Subcutaneous abdominal adipose tissue (tissue), 5 donors: ENCODE results near the gene REXO5.

Experiments used
- H3K27ac ChIP-seq: one replicate; pipeline ENCODE4 v1.7.0; 2013; ENCODE audit warnings: low read depth, mild to moderate bottlenecking, inconsistent platforms, low read length, moderate library complexity
- H3K27me3 ChIP-seq, 5 donors: one replicate each; pipeline ENCODE4 v1.7.0; 2013; ENCODE audit warnings: low read length in 5 of 5, inconsistent platforms in 1 of 5; ENCODE audit not compliant: control insufficient read depth in 5 of 5, insufficient read depth in 4 of 5
- H3K36me3 ChIP-seq, 5 donors: one replicate each; pipeline ENCODE4 v1.7.0; 2013; ENCODE audit warnings: low read length in 5 of 5; ENCODE audit not compliant: control insufficient read depth in 5 of 5, insufficient read depth in 5 of 5
- H3K4me1 ChIP-seq, 5 donors: one replicate each; pipeline ENCODE4 v1.7.0; 2013; ENCODE audit warnings: low read length in 5 of 5, mild to moderate bottlenecking in 3 of 5, moderate library complexity in 1 of 5; ENCODE audit not compliant: control insufficient read depth in 5 of 5, insufficient read depth in 5 of 5
- H3K4me3 ChIP-seq, 5 donors: one replicate each; pipeline ENCODE4 v1.7.0; 2013; ENCODE audit warnings: low read length in 5 of 5, low read depth in 1 of 5
- H3K9ac ChIP-seq, 5 donors: one replicate each; pipeline ENCODE4 v1.7.0; 2013; ENCODE audit warnings: low read length in 5 of 5, mild to moderate bottlenecking in 4 of 5, moderate library complexity in 3 of 5
- H3K9me3 ChIP-seq, 5 donors: one replicate each; pipeline ENCODE4 v1.7.0; 2013; ENCODE audit warnings: low read length in 5 of 5; ENCODE audit not compliant: control insufficient read depth in 5 of 5
- donor health status: healthy.
- donor health status: healthy.
- donor health status: healthy.
- donor health status: healthy.
- donor health status: healthy.

REXO5 gene

GRCh38 chr16:20818929-20819585, 12.7 kb downstream of the REXO5 start:
- Histone ChIP-seq H3K9ac (no peak overlapping the region), H3K4me3 (no peak overlapping the region), H3K27me3 (no peaks in the 10 kb centered on the region), H3K27ac (no peak overlapping the region), H3K4me1 (no peaks in the 10 kb centered on the region), H3K36me3 (peaks cover 8 to 41% (median 25%) of the 10 kb centered on the region in 5 donors), H3K9me3 (no peaks in the 10 kb centered on the region)

- no peak overlapping the region for H3K4me3 ChIP-seq
- no peaks in the 10 kb centered on the region for H3K9me3 ChIP-seq
- no peaks in the 10 kb centered on the region for H3K4me1 ChIP-seq
- H3K36me3 ChIP-seq = peaks cover 6 to 42% (median 20%) of the 10 kb centered on the region in 5 donors
- no peaks in the 10 kb centered on the region for H3K27me3 ChIP-seq
- no peak overlapping the region for H3K9ac ChIP-seq
- H3K27ac ChIP-seq = no peak overlapping the region
These were observed 15.4 kb downstream of the REXO5 start for GRCh38 chr16:20821682-20822081.

GRCh38 chr16:20822521-20823325, 16.4 kb downstream of the REXO5 start:
- no peak overlapping the region for H3K4me3 ChIP-seq
- no peaks in the 10 kb centered on the region for H3K9me3 ChIP-seq
- no peaks in the 10 kb centered on the region for H3K27me3 ChIP-seq
- H3K4me1 ChIP-seq = no peaks in the 10 kb centered on the region
- peaks cover 6 to 43% (median 24%) of the 10 kb centered on the region in 5 donors for H3K36me3 ChIP-seq
- no peak overlapping the region for H3K9ac ChIP-seq
- H3K27ac ChIP-seq = no peak overlapping the region

GRCh38 chr16:20826039-20826566, 19.8 kb downstream of the REXO5 start:
- no peaks in the 10 kb centered on the region for H3K4me1 ChIP-seq
- H3K9ac ChIP-seq = no peak overlapping the region
- H3K27ac ChIP-seq = no peak overlapping the region
- no peaks in the 10 kb centered on the region for H3K27me3 ChIP-seq
- H3K4me3 ChIP-seq = no peak overlapping the region
- no peaks in the 10 kb centered on the region for H3K9me3 ChIP-seq
- peaks cover 6 to 43% (median 23%) of the 10 kb centered on the region in 5 donors for H3K36me3 ChIP-seq

- peaks cover 6 to 39% (median 18%) of the 10 kb centered on the region in 5 donors for H3K36me3 ChIP-seq
- no peaks in the 10 kb centered on the region for H3K9me3 ChIP-seq
- H3K27me3 ChIP-seq = no peaks in the 10 kb centered on the region
- H3K27ac ChIP-seq = no peak overlapping the region
- H3K4me1 ChIP-seq = no peaks in the 10 kb centered on the region
- H3K4me3 ChIP-seq = no peak overlapping the region
- H3K9ac ChIP-seq = no peak overlapping the region
These were observed 23.2 kb downstream of the REXO5 start for GRCh38 chr16:20829536-20829935.

GRCh38 chr16:20830372-20830771, 24.0 kb downstream of the REXO5 start:
- Histone ChIP-seq H3K4me1 (no peaks in the 10 kb centered on the region), H3K27ac (no peak overlapping the region), H3K9me3 (no peaks in the 10 kb centered on the region), H3K27me3 (no peaks in the 10 kb centered on the region), H3K36me3 (peaks cover 6 to 44% (median 18%) of the 10 kb centered on the region in 5 donors), H3K4me3 (no peak overlapping the region), H3K9ac (no peak overlapping the region)

- H3K27me3 ChIP-seq = no peaks in the 10 kb centered on the region
- no peak overlapping the region for H3K4me3 ChIP-seq
- peaks cover 4 to 28% (median 5%) of the 10 kb centered on the region in 5 donors for H3K36me3 ChIP-seq
- peaks cover 0 to 7% (median 0%) of the 10 kb centered on the region in 5 donors for H3K9me3 ChIP-seq
- H3K4me1 ChIP-seq = no peaks in the 10 kb centered on the region
- no peak overlapping the region for H3K27ac ChIP-seq
- H3K9ac ChIP-seq = no peak overlapping the region
These were observed 26.8 kb downstream of the REXO5 start for GRCh38 chr16:20833086-20833485.

- Histone ChIP-seq H3K9ac (no peak overlapping the region), H3K27me3 (no peaks in the 10 kb centered on the region), H3K36me3 (peaks cover under 1 to 28% (median 3%) of the 10 kb centered on the region in 5 donors), H3K4me3 (no peak overlapping the region), H3K4me1 (no peaks in the 10 kb centered on the region), H3K9me3 (peaks cover 0 to 7% (median 0%) of the 10 kb centered on the region in 5 donors), H3K27ac (no peak overlapping the region)
These were observed 31.9 kb downstream of the REXO5 start for GRCh38 chr16:20838240-20838639.

- no peaks in the 10 kb centered on the region for H3K27me3 ChIP-seq
- H3K9ac ChIP-seq = no peak overlapping the region
- no peak overlapping the region for H3K27ac ChIP-seq
- H3K4me3 ChIP-seq = no peak overlapping the region
- H3K4me1 ChIP-seq = no peaks in the 10 kb centered on the region
- H3K36me3 ChIP-seq = peaks cover 0 to 17% (median 2%) of the 10 kb centered on the region in 5 donors
- H3K9me3 ChIP-seq = peaks cover 0 to 7% (median 0%) of the 10 kb centered on the region in 5 donors
These were observed 33.2 kb downstream of the REXO5 start for GRCh38 chr16:20839504-20839903.

- H3K27ac ChIP-seq = no peak overlapping the region
These were observed 37.7 kb downstream of the REXO5 start for GRCh38 chr16:20844054-20844453.

More at GRCh38 chr16:20844054-20844453, 37.7 kb downstream of the REXO5 start:
- H3K36me3 ChIP-seq = peaks cover 0 to 6% (median 2%) of the 10 kb centered on the region in 5 donors
- H3K9ac ChIP-seq = no peak overlapping the region
- peaks cover 0 to 3% (median 0%) of the 10 kb centered on the region in 5 donors for H3K4me1 ChIP-seq
- H3K4me3 ChIP-seq = no peak overlapping the region
- no peaks in the 10 kb centered on the region for H3K27me3 ChIP-seq
- no peaks in the 10 kb centered on the region for H3K9me3 ChIP-seq
